GM12864 (cell line): ENCODE measurements around the gene MED26.

Experiments
- DNase-seq: peaks from one replicate; pipeline ENCODE4 v3.0.0-alpha.2; 2011; ENCODE audit warnings: low read depth
- H3K4me3 ChIP-seq: 2 replicates; pipeline ENCODE4 v1.5.1; 2011; ENCODE audit warnings: mild to moderate bottlenecking, low read depth, low read length, control low read depth
- CTCF ChIP-seq: IDR thresholded peaks from 2 replicates; pipeline ENCODE4 v1.5.1; 2011; ENCODE audit warnings: low read depth, mild to moderate bottlenecking, moderate library complexity, low read length, control low read depth, inconsistent platforms; ENCODE audit errors: missing control alignments

The MED26 gene

GRCh38 chr19:16605115-16605514 lies 22.9 kb downstream of the MED26 start:
- no peak for DNase-seq
- no peak overlapping the region for H3K4me3 ChIP-seq
- no peak for TF ChIP-seq CTCF

GRCh38 chr19:16604615-16605014 lies 23.4 kb downstream of the MED26 start:
- no peak overlapping the region for H3K4me3 ChIP-seq
- no peak for DNase-seq
- TF ChIP-seq CTCF, result no peak

- no peak overlapping the region for H3K4me3 ChIP-seq
- no peak for DNase-seq
- no peak for TF ChIP-seq CTCF
These were observed 24.9 kb downstream of the MED26 start for GRCh38 chr19:16603090-16603489.

- no peak for TF ChIP-seq CTCF
- H3K4me3 ChIP-seq, result no peak overlapping the region
- DNase-seq, result no peak
These were observed 26.5 kb downstream of the MED26 start for GRCh38 chr19:16601378-16602052.

- TF ChIP-seq CTCF, result no peak
- H3K4me3 ChIP-seq, result no peak overlapping the region
These were observed 27.2 kb downstream of the MED26 start for GRCh38 chr19:16600824-16601223.

GRCh38 chr19:16599655-16600346 lies 28.2 kb downstream of the MED26 start:
- no peak overlapping the region for H3K4me3 ChIP-seq
- no peak for TF ChIP-seq CTCF
- no peak for DNase-seq

More at GRCh38 chr19:16600824-16601223, 27.2 kb downstream of the MED26 start:
- no peak for DNase-seq
